CD1c-positive myeloid dendritic cell (primary cell): ENCODE data around the gene HLA-DRA.

Experiments used
- DNase-seq: peaks from one replicate; pipeline ENCODE4 v3.0.0-alpha.2; 2016; ENCODE audit errors: extremely low spot score

The HLA-DRA gene

GRCh38 chr6:32475392-32476206, 35.9 kb downstream of the HLA-DRA start:
- DNase-seq = no peak

DNA sequence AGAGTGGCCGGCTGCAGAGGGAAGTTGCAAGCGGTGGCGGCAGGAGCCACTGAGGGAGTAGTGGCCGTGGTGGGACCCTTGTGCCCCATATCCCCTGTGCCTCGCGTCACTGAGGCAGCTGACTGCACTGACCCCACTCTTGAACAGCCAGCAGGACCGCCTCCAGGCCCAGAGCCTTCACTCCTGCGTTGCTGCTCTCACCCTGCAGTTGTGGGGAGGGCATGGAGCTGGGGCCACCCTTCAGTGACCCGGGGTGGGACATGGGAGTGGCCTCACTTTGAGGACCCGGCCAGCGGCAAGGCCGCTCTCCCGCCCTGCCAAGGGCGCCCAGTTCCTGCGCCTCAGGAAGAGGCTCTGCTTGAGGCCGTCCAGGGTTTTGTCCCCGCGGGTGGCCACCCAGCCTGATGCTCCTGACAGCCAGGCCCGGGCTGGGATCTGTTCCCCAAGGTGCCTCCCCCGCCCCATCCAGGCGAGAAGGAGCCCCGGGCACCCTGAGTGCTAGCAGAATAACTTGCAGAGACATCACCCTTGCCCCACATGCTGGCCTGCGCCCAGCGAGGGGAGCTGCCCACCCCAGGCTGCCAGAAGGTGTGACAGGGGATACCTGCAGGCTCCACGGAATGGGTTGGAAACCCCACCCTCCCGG, 44.4 kb downstream of the HLA-DRA start:
- DNase-seq = no peak

DNA sequence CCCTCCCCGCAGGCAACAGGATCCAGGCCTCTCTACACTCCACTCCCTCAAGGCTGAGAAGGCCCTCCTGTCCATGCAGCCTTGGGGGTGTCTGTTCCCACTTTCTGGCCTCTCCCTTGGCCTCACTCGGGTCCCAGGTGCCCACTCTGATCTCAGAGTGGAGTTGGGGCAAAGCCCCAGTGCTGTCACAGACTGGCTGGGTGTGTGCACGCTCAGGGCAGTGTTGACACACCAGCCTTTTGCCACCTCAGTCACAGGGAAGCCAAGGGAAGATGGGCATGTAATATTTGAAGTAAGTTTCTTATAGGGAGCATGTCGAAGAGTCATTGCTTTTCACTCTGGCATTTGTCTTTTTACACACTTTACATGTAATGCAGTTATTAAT, 44.9 kb downstream of the HLA-DRA start:
- DNase-seq = no peak

- no peak for DNase-seq
Measured at GRCh38 chr6:32488083-32488482, 48.4 kb downstream of the HLA-DRA start.

- no peak for DNase-seq
Measured at GRCh38 chr6:32491700-32492099, 52.0 kb downstream of the HLA-DRA start.

- no peak for DNase-seq
Measured at GRCh38 chr6:32492351-32492750, 52.7 kb downstream of the HLA-DRA start.
